Measurements from ENCODE around the gene PCBD1.

The PCBD1 gene

GRCh38 chr10:70914316-70914864 is 26.0 kb upstream of the PCBD1 start:
- Histone ChIP-seq H3K4me2 (ENCODE audit: low read depth, low read length) (no peak overlapping the region), H3K4me1 (ENCODE audit: low read length) (no peaks in the 10 kb centered on the region; the same call in 1 of the 2 replicates), H3F3A (ENCODE audit: insufficient read depth, low read length) (no peaks in the 10 kb centered on the region), H3K9ac (ENCODE audit: low read length) (no peak overlapping the region), H3K27me3 (replicated peaks; ENCODE audit: insufficient read depth, low read length) (peaks cover 84% of the 10 kb centered on the region), H3K4me3 (ENCODE audit: low read length) (no peak overlapping the region), H2AFZ (ENCODE audit: low read length) (no peak overlapping the region), H4K20me1 (ENCODE audit: insufficient read depth, low read length) (no peaks in the 10 kb centered on the region), H3K9me3 (replicated peaks; ENCODE audit: insufficient read depth, low read length) (no peaks in the 10 kb centered on the region), H3K27ac (ENCODE audit: low read length) (no peak overlapping the region), H3K9me2 (replicated peaks; ENCODE audit: insufficient read depth, low read length) (no peaks in the 10 kb centered on the region), H3K36me3 (replicated peaks; ENCODE audit: insufficient read depth, low read length) (no peaks in the 10 kb centered on the region), H3K79me2 (ENCODE audit: low read length) (no peaks in the 10 kb centered on the region)
- DNase-seq = no peak
- no peak for TF ChIP-seq EZH2 (optimal IDR thresholded peaks at IDR 0.05; ENCODE audit: low read depth, low read length)
- no peak for TF ChIP-seq CTCF (IDR thresholded peaks at IDR 0.05; ENCODE audit: low read length)
- no peak for TF ChIP-seq EZH2phosphoT487 (IDR thresholded peaks at IDR 0.05; ENCODE audit: low read length)

GRCh38 chr10:70913893-70914240 is 25.5 kb upstream of the PCBD1 start:
- Histone ChIP-seq H3K9ac (ENCODE audit: low read length) (no peak overlapping the region), H3K27ac (ENCODE audit: low read length) (no peak overlapping the region), H3F3A (ENCODE audit: insufficient read depth, low read length) (no peaks in the 10 kb centered on the region), H3K4me2 (ENCODE audit: low read depth, low read length) (no peak overlapping the region), H3K36me3 (replicated peaks; ENCODE audit: insufficient read depth, low read length) (no peaks in the 10 kb centered on the region), H3K9me2 (replicated peaks; ENCODE audit: insufficient read depth, low read length) (no peaks in the 10 kb centered on the region), H2AFZ (ENCODE audit: low read length) (no peak overlapping the region), H3K4me3 (ENCODE audit: low read length) (no peak overlapping the region), H3K9me3 (replicated peaks; ENCODE audit: insufficient read depth, low read length) (no peaks in the 10 kb centered on the region), H3K4me1 (ENCODE audit: low read length) (no peaks in the 10 kb centered on the region), H3K79me2 (ENCODE audit: low read length) (no peaks in the 10 kb centered on the region), H4K20me1 (ENCODE audit: insufficient read depth, low read length) (no peaks in the 10 kb centered on the region), H3K27me3 (replicated peaks; ENCODE audit: insufficient read depth, low read length) (peaks cover 80% of the 10 kb centered on the region)
- TF ChIP-seq CTCF (IDR thresholded peaks at IDR 0.05; ENCODE audit: low read length) = no peak
- no peak for TF ChIP-seq EZH2 (optimal IDR thresholded peaks at IDR 0.05; ENCODE audit: low read depth, low read length)
- no peak for TF ChIP-seq EZH2phosphoT487 (IDR thresholded peaks at IDR 0.05; ENCODE audit: low read length)
- no peak for DNase-seq

- no peaks in the 10 kb centered on the region for H3K9me3 ChIP-seq (replicated peaks; ENCODE audit: insufficient read depth, low read length)
- H3K27me3 ChIP-seq (replicated peaks; ENCODE audit: insufficient read depth, low read length) = peaks cover 82% of the 10 kb centered on the region
- H3K9me2 ChIP-seq (replicated peaks; ENCODE audit: insufficient read depth, low read length) = no peaks in the 10 kb centered on the region
- no peak overlapping the region for H3K4me2 ChIP-seq (ENCODE audit: low read depth, low read length)
- H4K20me1 ChIP-seq (ENCODE audit: insufficient read depth, low read length) = no peaks in the 10 kb centered on the region
- no peak for DNase-seq
- H3K27ac ChIP-seq (ENCODE audit: low read length) = no peak overlapping the region
- TF ChIP-seq EZH2 (optimal IDR thresholded peaks at IDR 0.05; ENCODE audit: low read depth, low read length) (no peak), EZH2phosphoT487 (IDR thresholded peaks at IDR 0.05; ENCODE audit: low read length) (no peak), CTCF (IDR thresholded peaks at IDR 0.05; ENCODE audit: low read length) (no peak)
- H3K79me2 ChIP-seq (ENCODE audit: low read length) = no peaks in the 10 kb centered on the region
- no peaks in the 10 kb centered on the region for H3K36me3 ChIP-seq (replicated peaks; ENCODE audit: insufficient read depth, low read length)
- H2AFZ ChIP-seq (ENCODE audit: low read length) = no peak overlapping the region
- H3K4me3 ChIP-seq (ENCODE audit: low read length) = no peak overlapping the region
- no peaks in the 10 kb centered on the region for H3F3A ChIP-seq (ENCODE audit: insufficient read depth, low read length)
- no peaks in the 10 kb centered on the region for H3K4me1 ChIP-seq (ENCODE audit: low read length)
- H3K9ac ChIP-seq (ENCODE audit: low read length) = no peak overlapping the region
Observed at GRCh38 chr10:70913191-70913892, 25.0 kb upstream of the PCBD1 start.

Data from MM.1S (cell line).